ENCODE measurements around the gene ZBTB48.
A peak's percentile ranks its signal among the peaks of the same experiment; 100 is the strongest.
"Not testable (repeated sequence)": the region's sequence is repeated elsewhere in the genome, so short reads cannot be mapped to it uniquely, and the experiment has no call there.

Gene ZBTB48

DNA sequence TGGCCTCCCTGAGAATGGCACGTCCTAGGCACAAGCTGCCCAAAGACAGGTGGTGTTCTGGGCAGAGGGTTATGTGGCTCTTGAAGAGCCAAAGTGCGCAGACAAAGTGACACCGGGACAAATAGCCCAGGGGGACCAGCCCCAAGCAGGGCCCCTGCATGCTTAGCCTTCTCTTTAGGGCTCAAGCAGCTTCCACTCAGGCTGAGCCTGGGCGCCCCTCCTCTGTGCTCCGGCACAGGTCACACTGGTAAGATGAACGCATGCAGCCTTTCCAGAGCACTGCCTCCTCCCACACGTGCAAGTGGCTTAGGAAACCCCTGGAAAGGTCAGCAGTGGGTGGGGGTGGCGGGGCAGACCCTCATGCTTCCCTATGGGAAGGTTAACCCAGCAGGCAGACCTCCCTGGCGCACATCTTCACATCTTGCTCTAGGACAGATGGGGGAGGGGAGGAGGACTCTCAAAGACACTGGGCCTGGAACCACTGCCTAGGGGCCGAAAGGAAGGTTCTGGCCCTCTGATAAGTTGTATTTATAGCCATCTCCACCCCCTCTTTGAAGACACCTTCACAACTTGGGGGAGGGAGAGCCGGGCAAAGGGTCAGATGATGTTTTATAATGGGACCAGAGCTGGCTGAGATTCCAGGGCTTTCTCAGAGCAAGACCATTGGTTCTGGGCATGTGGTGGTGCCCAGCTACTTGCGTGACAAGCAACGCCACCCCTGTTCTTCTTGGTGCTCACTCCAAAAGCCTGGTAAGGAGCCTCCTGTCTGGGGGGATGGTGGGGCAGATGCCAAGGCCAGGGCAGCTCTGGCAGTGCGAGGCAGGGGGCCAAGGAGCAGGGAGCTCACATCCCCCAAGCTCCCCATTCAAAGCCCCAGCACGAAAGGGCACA, 17.3 kb downstream of the ZBTB48 start:
- H3K4me3 ChIP-seq (ENCODE audit: low read depth, low read length) = no peak overlapping the region
- no peak for DNase-seq (ENCODE audit: low read depth)
- TF ChIP-seq, protein P1, sequence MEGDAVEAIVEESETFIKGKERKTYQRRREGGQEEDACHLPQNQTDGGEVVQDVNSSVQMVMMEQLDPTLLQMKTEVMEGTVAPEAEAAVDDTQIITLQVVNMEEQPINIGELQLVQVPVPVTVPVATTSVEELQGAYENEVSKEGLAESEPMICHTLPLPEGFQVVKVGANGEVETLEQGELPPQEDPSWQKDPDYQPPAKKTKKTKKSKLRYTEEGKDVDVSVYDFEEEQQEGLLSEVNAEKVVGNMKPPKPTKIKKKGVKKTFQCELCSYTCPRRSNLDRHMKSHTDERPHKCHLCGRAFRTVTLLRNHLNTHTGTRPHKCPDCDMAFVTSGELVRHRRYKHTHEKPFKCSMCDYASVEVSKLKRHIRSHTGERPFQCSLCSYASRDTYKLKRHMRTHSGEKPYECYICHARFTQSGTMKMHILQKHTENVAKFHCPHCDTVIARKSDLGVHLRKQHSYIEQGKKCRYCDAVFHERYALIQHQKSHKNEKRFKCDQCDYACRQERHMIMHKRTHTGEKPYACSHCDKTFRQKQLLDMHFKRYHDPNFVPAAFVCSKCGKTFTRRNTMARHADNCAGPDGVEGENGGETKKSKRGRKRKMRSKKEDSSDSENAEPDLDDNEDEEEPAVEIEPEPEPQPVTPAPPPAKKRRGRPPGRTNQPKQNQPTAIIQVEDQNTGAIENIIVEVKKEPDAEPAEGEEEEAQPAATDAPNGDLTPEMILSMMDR (IDR thresholded peaks at IDR 0.05; ENCODE audit: insufficient read depth, low read depth, low read length, missing control alignments) = no peak

DNA sequence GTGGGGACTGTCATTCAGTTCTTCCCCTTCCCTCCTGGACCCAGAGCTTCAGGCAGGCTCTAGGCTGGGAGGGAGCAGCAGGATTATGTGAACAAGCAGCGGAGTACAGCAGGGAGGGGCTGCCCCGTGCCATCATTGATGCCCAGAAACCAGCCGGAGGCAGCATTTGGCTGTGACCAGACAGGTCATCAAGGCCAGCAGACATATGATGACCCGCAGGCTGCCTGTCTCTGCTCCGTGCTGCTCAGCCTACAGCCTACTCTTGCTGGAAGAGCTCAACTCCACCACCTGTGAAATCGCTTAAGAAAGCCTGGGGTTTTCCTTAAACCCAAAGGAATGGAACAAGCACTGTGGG, 18.0 kb downstream of the ZBTB48 start:
- TF ChIP-seq, protein P1 (IDR thresholded peaks at IDR 0.05; ENCODE audit: insufficient read depth, low read depth, low read length, missing control alignments) = no peak
- no peak overlapping the region for H3K4me3 ChIP-seq (ENCODE audit: low read depth, low read length)
- DNase-seq (ENCODE audit: low read depth) = no peak

DNA sequence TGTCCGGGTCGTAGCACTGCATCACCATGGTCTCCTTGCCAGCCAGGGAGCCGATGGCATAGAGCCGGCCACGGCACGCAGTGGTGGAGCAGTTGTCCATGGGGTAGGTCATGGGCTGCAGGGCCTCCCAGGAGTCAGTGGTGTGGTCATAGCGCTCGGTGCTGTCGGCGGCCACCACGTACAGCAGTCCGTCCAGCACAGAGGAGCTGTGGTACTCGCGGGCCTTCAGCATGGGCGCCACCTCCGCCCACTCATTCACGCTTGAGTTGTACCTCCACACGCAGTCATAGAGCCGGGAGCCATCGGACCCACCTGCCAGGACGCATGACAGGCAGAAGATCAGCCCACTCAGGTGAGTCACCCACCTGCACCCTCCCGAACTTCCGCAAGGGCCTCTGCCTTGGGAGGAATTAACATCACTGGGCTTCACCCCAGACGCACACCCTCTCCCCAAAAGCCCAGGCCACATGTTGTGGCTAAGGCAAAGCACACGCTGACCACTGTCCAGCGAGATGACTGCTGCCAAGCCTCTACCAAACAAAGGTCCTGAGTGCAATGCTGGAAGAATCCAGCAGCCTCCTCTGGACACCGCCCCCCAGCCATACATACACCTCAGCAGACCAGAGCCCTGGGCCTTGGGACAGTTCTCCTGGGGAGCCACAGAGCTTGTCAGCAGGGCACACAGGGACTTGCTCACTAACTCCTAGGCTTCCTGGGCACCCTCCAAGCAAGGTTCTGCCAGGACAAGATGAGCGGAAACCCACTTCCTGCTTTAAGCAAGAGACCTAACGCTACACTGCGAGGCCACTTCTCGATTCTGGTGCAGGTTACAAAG, 19.6 kb downstream of the ZBTB48 start:
- peak; percentile 63 for DNase-seq (ENCODE audit: low read depth)
- H3K4me3 ChIP-seq (ENCODE audit: low read depth, low read length) = peak overlapping the region; percentile 75
- TF ChIP-seq, protein P1 (IDR thresholded peaks at IDR 0.05; ENCODE audit: insufficient read depth, low read depth, low read length, missing control alignments) = no peak

DNA sequence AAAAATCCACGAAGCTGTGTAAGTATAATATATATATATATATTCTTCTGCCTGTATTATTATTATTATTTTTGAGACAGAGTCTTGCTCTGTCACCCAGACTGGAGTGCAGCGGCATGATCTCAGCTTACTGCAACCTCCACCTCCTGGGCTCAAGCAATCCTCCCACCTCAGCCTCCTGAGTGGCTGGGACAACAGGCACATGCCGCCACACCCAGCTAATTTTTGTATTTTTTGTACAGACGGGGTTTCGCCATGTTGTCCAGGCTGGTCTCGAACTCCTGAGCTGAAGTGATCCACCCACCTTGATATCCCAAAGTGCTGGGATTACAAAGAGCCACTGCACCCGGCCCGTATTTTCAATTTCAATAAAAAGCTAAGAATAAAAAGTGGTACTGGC, 20.2 kb downstream of the ZBTB48 start:
- DNase-seq (ENCODE audit: low read depth) = not testable (repeated sequence)
- H3K4me3 ChIP-seq (ENCODE audit: low read depth, low read length) = peak overlapping the region; percentile 75

DNA sequence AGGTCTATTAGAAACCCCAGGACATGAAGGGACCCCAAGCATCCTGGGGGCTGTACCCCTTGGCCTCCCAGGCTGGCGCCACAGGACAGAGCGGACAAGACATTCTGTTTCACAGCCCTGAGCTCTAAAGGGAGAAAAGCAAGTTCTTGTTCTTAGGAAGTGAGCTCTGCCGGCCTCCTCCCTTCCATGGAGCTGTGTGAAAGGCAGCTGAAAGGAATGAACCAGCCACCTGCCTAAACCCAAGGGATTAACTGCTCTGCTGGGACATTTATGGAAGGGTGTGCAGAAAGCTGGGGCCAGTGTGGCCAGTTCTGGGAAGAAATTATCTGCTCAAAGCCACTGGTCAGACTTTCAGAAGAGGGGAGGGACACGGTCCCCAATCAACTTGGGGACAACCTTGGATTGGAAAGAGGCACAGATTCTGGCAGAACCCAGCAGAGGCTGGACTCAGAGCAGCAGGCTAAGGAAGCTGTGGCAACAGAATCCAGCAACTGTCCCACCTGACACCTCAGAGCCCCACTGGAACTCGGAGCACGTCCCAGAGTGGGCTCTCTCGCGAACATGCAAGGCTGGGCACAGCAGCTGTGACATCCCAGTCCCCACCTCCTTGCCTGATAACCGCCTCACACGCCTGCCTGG, 20.7 kb downstream of the ZBTB48 start:
- TF ChIP-seq, protein P1 (IDR thresholded peaks at IDR 0.05; ENCODE audit: insufficient read depth, low read depth, low read length, missing control alignments) = no peak
- H3K4me3 ChIP-seq (ENCODE audit: low read depth, low read length) = peak overlapping the region; percentile 75
- DNase-seq (ENCODE audit: low read depth) = no peak

DNA sequence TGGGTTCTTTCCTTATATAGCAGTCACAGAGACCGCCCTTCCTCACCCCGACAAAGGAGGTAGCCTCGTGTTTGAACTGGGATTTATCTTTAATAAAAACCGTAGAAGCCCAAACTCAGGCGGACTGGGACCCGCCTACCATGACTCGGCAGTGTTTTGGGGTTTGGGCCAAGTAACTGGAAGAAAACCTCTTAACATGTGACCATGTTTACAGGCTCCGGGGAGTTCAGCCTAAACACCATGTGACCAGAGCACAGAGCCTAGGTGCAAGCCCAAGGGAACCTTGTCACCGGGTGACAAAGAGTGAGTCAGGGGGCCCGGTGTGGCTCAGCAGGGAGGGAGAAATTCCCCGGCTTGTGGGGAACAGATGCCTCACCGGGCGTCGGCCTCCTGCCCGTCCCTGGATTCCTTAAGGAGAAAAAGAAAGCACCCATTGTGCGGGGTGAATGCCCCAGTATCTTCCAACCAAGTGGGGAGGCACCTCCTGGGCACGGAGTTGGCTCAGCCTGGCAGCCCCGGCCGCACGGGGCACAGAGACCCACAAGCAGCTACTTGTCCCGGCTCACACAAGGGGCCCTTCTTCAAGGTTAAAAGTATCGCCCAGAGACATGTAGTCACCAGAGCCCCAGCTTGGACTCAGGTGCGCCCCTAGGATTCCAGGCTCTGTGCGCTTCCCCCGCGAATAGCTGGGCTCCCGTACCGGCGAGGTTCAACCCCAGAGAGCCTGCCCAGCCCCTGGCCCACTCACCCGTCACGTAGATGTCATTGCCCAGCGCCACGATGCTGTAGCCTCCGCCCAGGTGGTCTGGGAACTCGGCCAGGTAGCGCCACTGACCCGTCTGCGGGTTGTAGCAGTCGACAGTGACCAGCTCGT, 21.5 kb downstream of the ZBTB48 start:
- H3K4me3 ChIP-seq (ENCODE audit: low read depth, low read length) = peak overlapping the region; percentile 75
- TF ChIP-seq, protein P1 (IDR thresholded peaks at IDR 0.05; ENCODE audit: insufficient read depth, low read depth, low read length, missing control alignments) = no peak
- DNase-seq (ENCODE audit: low read depth) = peak; percentile 77
